Progenitor cell of endocrine pancreas (in vitro differentiated cells): ENCODE results near the gene SORCS2. TPM values are rescaled to one million over a fixed set of nuclear protein-coding genes. Genes with fewer than 3 reads are reported as not detected.

ENCODE experiments used
- DNase-seq: peaks from one replicate; pipeline ENCODE4 v3.0.0; 2021; ENCODE audit warnings: low spot score; ENCODE audit not compliant: unreplicated experiment
- H3K27ac Mint-ChIP-seq: 2 replicates; pipeline ENCODE4 v1.8.0; 2021; ENCODE audit warnings: mild to moderate bottlenecking, moderate library complexity, mixed read lengths
- H3K27me3 Mint-ChIP-seq: 2 replicates; pipeline ENCODE4 v1.8.0; 2021; ENCODE audit warnings: mixed read lengths
- H3K36me3 Mint-ChIP-seq: 2 replicates; pipeline ENCODE4 v1.8.0; 2022; ENCODE audit warnings: mixed read lengths; ENCODE audit not compliant: insufficient read depth
- H3K4me1 Mint-ChIP-seq: 2 replicates; pipeline ENCODE4 v1.8.0; 2021; ENCODE audit warnings: low read depth, mixed read lengths
- H3K4me3 Mint-ChIP-seq: 2 replicates; pipeline ENCODE4 v1.8.0; 2021; ENCODE audit warnings: low read depth, mild to moderate bottlenecking, moderate library complexity, mixed read lengths
- H3K9me3 Mint-ChIP-seq: 2 replicates; pipeline ENCODE4 v1.8.0; 2021; ENCODE audit warnings: low read depth, mixed read lengths
- total RNA-seq: library from RNA; stranded (reverse); gene quantifications from 2 replicates; pipeline ENCODE4 v1.2.1, GENCODE V29; 2021
- TF ChIP-seq, protein P1 (sequence below): fragments of 200-600 bp; sonication (generic); IDR thresholded peaks from one replicate; pipeline ENCODE4 v1.5.0; 2021; ENCODE audit warnings: antibody characterized with exemption, mild to moderate bottlenecking; ENCODE audit not compliant: unreplicated experiment

Gene SORCS2
- total RNA-seq, 1 donor from 2014 or later: 2.2 TPM

DNA sequence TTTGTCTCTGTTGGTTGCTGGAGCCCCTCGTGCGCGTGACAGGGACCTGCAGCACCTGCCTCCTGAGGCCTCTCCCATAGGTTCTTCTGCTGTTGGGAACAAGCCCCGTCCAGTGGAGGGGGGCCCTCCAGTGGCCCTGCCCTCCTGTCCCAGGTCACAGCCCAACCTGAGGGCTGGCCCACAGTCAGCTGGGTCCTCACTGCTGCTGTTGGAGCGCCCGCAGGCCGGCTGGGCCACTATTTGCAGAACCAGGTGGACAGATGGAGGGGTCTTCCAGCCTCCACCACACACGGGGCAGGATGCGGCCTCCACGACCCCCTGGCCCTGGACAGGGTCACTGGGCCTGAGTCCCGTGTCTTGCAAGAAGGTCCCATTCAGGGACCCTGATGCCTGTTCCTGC lies 293.8 kb downstream of the SORCS2 start:
- no peaks in the 10 kb centered on the region for H3K36me3 Mint-ChIP-seq
- no peak for DNase-seq
- peaks cover 3% of the 10 kb centered on the region for H3K9me3 Mint-ChIP-seq
- peaks cover 1% of the 10 kb centered on the region for H3K4me1 Mint-ChIP-seq
- no peak overlapping the region for H3K4me3 Mint-ChIP-seq
- TF ChIP-seq, protein P1, sequence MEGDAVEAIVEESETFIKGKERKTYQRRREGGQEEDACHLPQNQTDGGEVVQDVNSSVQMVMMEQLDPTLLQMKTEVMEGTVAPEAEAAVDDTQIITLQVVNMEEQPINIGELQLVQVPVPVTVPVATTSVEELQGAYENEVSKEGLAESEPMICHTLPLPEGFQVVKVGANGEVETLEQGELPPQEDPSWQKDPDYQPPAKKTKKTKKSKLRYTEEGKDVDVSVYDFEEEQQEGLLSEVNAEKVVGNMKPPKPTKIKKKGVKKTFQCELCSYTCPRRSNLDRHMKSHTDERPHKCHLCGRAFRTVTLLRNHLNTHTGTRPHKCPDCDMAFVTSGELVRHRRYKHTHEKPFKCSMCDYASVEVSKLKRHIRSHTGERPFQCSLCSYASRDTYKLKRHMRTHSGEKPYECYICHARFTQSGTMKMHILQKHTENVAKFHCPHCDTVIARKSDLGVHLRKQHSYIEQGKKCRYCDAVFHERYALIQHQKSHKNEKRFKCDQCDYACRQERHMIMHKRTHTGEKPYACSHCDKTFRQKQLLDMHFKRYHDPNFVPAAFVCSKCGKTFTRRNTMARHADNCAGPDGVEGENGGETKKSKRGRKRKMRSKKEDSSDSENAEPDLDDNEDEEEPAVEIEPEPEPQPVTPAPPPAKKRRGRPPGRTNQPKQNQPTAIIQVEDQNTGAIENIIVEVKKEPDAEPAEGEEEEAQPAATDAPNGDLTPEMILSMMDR: no peak
- H3K27ac Mint-ChIP-seq: no peak overlapping the region
- H3K27me3 Mint-ChIP-seq: peaks cover 35% of the 10 kb centered on the region

DNA sequence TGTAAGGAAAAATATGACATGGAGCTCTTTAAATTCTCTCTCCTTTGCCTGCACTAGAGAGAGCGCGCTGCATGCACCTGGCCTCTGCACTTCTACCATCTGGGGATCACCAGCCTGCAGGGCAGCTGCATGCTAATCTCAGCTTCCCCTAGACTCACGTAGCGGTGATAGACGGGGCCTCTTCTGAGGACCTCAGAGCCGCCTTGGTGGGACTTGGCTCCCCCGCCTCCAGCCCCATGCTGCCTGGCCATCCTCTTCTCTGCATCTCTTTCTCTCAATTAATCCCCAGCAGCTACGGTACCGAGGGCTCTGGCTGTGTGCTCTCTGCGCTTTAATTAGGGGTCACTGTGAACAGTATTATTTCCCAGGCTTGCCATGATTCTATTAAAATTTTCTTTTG lies 295.2 kb downstream of the SORCS2 start:
- Mint-ChIP-seq H3K27me3 (peaks cover 35% of the 10 kb centered on the region), H3K4me1 (peaks cover 1% of the 10 kb centered on the region), H3K9me3 (peaks cover 3% of the 10 kb centered on the region), H3K27ac (no peak overlapping the region), H3K36me3 (no peaks in the 10 kb centered on the region), H3K4me3 (no peak overlapping the region)
- DNase-seq: no peak
- TF ChIP-seq, protein P1: no peak

DNA sequence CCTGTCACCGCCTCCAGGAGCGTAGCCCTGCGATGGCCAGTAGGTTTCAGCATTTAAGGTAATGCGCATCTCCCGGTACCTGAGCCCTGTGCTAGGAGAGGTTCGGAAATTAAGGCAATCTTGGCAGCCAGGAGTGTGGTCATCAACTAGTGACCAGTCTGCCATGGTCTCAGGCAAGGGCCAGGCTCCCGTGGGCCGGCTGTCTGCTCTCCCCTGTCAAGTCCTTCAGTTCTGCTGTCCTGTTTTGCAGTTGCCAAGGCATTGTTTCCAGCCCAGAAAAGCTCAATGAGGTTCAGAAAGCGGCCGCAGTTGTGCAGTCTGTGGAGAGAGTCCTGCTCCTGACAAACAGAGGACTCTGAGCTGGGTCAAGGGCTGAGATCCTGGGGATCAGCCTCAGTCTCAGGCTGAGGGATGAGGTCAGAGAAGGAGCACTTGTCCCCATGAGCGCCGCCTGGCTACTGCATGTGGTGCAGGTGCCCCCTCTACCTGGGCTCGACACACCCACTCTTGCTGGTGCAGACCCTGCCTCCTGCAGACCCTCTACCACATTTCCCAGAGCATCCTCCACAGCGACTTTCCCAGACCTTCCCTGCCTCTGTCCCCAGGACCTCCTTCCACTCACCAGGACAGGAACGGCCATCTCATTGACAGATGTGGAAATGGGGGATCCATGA lies 295.8 kb downstream of the SORCS2 start:
- Mint-ChIP-seq H3K27ac (no peak overlapping the region), H3K4me3 (no peak overlapping the region), H3K36me3 (no peaks in the 10 kb centered on the region), H3K9me3 (peaks cover 3% of the 10 kb centered on the region), H3K4me1 (peaks cover 1% of the 10 kb centered on the region), H3K27me3 (peaks cover 35% of the 10 kb centered on the region)
- no peak for DNase-seq
- TF ChIP-seq, protein P1: no peak

DNA sequence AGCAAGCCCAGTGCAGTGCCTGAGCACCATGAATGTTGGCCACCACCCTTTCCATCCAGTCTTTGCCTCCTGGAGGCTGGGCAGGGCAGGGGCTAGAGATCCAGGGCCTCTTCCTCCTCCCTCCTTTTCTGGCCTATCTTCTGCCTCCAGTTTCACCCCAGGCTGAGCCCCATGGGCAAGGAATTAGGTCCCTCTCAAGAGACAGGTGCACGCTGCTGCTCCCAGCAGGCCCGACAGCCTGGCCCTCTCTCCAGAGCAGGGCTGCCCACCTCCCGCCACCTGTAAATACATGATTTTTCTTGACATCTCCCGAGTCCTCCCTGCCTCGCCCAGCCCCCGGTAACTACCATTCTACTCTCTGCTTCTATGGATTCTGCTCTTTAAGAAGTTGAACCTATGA lies 299.6 kb downstream of the SORCS2 start:
- Mint-ChIP-seq H3K4me1 (no peaks in the 10 kb centered on the region), H3K4me3 (no peak overlapping the region), H3K36me3 (no peaks in the 10 kb centered on the region), H3K27ac (no peak overlapping the region), H3K9me3 (peaks cover 3% of the 10 kb centered on the region), H3K27me3 (peaks cover 30% of the 10 kb centered on the region)
- DNase-seq: no peak
- TF ChIP-seq, protein P1: no peak

DNA sequence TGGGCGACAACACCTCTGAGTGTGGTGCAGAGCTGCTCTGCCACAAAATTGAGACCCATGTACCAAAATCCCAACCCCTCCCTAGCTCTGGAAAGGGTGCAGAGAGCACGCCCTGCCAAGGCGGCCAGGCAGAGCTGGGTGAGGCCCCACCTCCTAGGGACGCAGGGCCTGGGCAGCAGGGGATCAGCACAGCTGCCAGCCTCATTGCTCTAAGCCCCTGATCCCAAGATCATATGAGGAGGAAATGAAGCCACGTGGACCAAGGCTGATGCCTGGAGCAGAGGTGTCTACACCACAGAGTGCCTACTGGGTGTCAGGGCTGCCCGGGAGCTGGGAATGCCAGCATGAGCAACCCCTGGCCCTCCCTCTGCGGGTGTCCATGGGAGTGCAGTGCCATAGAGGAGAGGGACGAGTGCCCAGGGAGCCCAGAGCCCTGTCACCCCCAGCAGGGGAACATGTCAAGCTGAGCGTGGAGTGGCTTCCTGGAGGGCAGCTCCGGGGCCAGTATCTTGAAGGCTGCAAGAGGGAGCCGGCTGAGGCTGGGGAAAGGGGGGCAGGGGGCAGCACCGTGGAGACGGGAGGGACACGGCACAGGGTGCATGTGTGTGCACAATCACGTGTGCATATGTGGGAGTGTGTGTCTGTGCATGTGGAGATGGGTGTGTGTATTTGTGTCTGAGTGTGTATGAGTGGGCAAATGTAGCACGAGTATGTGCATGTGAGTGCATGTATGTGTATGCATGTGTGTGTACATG lies 306.3 kb downstream of the SORCS2 start:
- Mint-ChIP-seq H3K4me3 (no peak overlapping the region), H3K36me3 (no peaks in the 10 kb centered on the region), H3K27me3 (peaks cover 21% of the 10 kb centered on the region), H3K4me1 (no peaks in the 10 kb centered on the region), H3K27ac (no peak overlapping the region), H3K9me3 (no peaks in the 10 kb centered on the region)
- DNase-seq: no peak
- TF ChIP-seq, protein P1: no peak
